GM13977 (cell line): ENCODE data around the gene HDAC10.

Experiments used
- DNase-seq: peaks from one replicate; pipeline ENCODE4 v3.0.0; 2012; ENCODE audit warnings: low spot score
- in situ Hi-C: fragments of 300-500 bp; cut with MboI; formaldehyde crosslinking; loops from one replicate; pipeline ENCODE4 v1.12.0; 2022; ENCODE audit warnings: low sequenced_read_pairs, low pct_unique_long_range_greater_than_20kb, mixed read lengths, inconsistent platforms; ENCODE audit not compliant: unreplicated experiment
- TF ChIP-seq, protein P1 (sequence below): IDR thresholded peaks from 2 replicates; pipeline ENCODE4 v1.5.1; 2012; ENCODE audit warnings: mild to moderate bottlenecking, control low read depth; ENCODE audit not compliant: insufficient read depth; ENCODE audit errors: extremely low read depth, missing control alignments

The HDAC10 gene

DNA sequence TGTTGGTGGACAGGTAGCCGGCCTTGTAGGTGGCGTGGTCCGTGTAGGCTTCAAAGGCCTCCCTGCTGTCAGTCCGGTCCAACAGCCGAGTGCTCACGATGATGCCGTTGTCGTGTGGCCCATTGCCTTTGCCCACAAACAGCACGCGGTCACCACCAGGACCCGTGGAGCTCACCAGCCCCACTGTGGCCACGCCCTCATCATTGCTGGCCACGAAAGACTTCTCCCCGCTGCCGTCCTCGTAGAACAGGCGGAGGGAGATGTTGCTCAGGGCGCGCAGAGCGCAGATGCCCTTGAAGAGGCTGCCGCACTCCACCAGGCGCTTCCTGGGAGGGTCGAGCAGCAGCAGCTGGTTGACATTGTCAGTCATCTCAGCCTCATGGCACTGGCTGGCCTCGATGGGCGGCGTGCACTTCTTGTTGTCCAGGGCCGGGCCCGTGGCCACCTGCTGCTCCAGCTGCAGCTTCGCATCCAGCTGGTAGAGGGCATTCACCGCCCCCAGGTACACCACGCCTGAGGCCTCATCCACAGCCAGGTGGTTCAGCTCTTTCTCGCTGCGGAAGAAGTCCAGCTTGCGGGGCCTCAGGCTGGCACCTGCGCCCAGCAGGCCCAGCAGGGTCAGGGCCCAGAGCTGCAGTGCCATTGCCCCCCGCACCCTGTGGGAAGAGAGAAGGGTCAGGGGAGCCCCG, 39.0 kb upstream of the HDAC10 start:
- TF ChIP-seq, protein P1, sequence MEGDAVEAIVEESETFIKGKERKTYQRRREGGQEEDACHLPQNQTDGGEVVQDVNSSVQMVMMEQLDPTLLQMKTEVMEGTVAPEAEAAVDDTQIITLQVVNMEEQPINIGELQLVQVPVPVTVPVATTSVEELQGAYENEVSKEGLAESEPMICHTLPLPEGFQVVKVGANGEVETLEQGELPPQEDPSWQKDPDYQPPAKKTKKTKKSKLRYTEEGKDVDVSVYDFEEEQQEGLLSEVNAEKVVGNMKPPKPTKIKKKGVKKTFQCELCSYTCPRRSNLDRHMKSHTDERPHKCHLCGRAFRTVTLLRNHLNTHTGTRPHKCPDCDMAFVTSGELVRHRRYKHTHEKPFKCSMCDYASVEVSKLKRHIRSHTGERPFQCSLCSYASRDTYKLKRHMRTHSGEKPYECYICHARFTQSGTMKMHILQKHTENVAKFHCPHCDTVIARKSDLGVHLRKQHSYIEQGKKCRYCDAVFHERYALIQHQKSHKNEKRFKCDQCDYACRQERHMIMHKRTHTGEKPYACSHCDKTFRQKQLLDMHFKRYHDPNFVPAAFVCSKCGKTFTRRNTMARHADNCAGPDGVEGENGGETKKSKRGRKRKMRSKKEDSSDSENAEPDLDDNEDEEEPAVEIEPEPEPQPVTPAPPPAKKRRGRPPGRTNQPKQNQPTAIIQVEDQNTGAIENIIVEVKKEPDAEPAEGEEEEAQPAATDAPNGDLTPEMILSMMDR: no peak
- in situ Hi-C loops: no loop called here
- DNase-seq: no peak

DNA sequence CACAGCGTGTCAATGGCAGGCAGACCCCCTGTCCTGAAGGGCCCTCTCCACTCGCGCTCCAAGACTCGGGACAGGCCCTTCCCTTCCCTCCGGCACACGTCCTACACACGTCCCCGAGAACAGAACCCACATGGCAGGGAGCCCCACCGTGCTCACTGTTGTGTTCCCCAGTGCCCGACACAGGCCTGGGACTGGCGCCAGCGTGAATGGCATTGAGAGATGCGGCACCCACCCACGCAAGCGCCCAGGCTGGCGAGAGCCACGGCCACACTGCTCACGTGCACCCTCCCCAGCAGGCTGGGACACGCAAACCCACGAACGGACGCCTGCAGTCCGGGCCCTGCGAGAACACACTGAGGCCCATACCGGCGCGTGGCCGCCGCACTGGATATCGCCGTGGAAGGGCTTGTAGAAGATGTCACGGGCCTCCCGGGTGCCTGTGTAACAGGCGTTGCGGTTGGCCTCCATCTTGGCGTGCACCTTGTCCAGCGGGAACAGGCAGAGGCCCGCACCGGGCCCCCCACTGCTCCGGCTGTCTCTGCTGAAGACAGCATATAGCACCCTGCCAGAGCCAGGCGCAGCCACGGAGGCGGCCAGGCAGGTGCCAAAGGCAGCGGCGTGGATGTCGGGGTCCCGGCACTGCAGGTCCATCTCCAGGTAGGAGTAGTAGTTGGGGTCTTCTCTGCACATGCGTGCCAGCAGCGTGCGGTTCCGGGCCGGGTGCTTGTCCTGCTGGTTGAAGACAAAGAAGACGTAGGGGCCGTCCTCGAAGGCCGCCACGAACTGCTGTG, 38.3 kb upstream of the HDAC10 start:
- TF ChIP-seq, protein P1: no peak
- no peak for DNase-seq
- in situ Hi-C loops: no loop called here

DNA sequence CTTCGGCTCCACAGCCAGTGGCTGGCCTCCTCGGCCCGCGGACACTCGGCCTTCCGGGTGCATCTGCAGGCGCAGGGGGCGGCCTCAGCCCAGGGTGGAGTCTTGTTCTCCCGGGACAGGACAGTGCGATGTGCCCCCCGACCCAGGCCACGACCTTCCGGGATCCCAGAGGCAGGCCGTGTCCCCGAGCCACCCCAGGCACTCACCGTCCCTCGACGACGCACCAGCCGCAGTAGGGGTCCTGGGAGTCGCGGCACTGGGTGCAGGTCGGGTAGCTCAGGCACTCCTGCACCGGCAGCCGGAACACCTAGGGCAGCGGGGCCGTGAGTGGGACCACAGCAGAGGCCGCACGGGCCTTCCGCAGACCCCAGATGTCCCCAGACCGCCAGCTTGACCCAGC, 36.7 kb upstream of the HDAC10 start:
- DNase-seq: no peak
- in situ Hi-C loops: no loop called here
- TF ChIP-seq, protein P1: no peak

- in situ Hi-C loops: no loop called here
- DNase-seq: no peak
- TF ChIP-seq, protein P1: no peak
Observed at GRCh38 chr22:50286701-50287318, 35.7 kb upstream of the HDAC10 start.

GRCh38 chr22:50286275-50286674, 35.2 kb upstream of the HDAC10 start:
- TF ChIP-seq, protein P1: no peak
- in situ Hi-C loops: no loop called here
- no peak for DNase-seq

GRCh38 chr22:50285568-50286229, 34.6 kb upstream of the HDAC10 start:
- in situ Hi-C loops: no loop called here
- TF ChIP-seq, protein P1: no peak
- DNase-seq: no peak
